T-helper 22 cell (primary cell): ENCODE results near the gene PAGR1.
"Not testable (repeated sequence)": the region's sequence is repeated elsewhere in the genome, so short reads cannot be mapped to it uniquely, and the experiment has no call there.

Source experiments
- DNase-seq: peaks from one replicate; pipeline ENCODE4 v3.0.0-alpha.2; 2020; ENCODE audit warnings: low read depth

Gene PAGR1

DNA sequence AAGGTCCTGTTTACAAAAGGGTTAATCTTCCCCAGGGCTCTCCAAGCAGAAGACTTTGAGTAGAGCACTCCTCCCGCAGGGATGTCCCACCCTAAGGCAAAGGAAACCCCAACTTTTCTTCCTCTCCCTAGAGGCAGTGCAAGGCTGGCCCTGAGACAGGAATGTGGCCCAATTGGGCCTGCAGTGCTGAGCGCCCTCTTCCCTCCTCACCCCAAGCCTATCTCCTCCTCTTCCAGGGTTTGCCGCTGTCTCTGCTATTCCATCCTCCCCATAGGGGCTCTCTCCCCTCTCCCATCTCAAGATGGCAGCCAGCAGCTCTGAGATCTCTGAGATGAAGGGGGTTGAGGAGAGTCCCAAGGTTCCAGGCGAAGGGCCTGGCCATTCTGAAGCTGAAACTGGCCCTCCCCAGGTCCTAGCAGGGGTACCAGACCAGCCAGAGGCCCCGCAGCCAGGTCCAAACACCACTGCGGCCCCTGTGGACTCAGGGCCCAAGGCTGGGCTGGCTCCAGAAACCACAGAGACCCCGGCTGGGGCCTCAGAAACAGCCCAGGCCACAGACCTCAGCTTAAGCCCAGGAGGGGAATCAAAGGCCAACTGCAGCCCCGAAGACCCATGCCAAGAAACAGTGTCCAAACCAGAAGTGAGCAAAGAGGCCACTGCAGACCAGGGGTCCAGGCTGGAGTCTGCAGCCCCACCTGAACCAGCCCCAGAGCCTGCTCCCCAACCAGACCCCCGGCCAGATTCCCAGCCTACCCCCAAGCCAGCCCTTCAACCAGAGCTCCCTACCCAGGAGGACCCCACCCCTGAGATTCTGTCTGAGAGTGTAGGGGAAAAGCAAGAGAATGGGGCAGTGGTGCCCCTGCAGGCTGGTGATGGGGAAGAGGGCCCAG is 3.0 kb upstream of the PAGR1 start:
- DNase-seq: no peak

DNA sequence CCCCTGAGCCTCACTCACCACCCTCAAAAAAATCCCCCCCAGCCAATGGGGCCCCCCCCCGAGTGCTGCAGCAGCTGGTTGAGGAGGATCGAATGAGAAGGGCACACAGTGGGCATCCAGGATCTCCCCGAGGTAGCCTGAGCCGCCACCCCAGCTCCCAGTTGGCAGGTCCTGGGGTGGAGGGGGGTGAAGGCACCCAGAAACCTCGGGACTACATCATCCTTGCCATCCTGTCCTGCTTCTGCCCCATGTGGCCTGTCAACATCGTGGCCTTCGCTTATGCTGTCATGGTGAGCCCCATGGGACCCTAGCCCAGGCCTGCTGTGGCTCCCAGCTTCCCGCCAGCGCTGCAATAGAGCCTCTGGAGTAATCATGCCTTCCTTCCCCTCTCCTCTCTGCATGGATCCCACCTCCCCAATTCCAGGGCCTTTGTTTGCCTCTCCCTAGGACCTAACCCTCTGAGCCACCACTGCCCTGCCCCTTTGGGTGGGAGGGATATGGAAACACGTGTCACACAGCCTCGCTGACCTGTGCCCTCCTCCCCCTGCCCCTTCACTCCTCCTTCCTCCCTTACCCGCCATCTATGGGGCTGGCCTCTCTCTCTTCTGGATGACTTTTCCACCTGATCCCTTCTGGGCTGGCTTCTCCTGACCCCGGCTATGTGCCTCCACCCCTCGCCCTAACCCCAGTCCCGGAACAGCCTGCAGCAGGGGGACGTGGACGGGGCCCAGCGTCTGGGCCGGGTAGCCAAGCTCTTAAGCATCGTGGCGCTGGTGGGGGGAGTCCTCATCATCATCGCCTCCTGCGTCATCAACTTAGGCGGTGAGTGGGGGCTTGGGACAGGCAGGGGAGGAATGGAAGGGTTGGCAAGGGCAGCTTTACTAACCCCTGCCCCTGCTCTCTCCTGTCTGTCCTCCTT is 2.0 kb upstream of the PAGR1 start:
- no peak for DNase-seq

DNA sequence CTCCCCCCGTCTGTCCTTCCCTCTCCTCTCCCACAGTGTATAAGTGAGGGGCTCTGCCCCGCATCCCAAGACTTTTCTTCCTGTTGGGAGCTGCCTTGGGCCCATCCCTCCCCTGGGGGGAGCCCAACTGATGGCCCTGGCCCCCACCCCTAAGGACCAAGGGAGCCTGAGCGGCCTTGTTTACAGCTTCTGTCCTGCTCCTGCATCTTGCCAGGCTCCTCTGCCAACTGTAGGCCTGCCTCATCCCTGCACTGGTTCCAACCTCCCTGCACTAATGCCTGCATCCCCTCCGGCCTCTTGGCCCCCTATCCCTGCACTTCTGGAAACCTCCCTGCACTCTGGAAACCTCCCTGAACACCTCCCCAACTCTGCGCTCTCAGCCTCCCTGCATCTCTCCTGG is 1.4 kb upstream of the PAGR1 start:
- no peak for DNase-seq

DNA sequence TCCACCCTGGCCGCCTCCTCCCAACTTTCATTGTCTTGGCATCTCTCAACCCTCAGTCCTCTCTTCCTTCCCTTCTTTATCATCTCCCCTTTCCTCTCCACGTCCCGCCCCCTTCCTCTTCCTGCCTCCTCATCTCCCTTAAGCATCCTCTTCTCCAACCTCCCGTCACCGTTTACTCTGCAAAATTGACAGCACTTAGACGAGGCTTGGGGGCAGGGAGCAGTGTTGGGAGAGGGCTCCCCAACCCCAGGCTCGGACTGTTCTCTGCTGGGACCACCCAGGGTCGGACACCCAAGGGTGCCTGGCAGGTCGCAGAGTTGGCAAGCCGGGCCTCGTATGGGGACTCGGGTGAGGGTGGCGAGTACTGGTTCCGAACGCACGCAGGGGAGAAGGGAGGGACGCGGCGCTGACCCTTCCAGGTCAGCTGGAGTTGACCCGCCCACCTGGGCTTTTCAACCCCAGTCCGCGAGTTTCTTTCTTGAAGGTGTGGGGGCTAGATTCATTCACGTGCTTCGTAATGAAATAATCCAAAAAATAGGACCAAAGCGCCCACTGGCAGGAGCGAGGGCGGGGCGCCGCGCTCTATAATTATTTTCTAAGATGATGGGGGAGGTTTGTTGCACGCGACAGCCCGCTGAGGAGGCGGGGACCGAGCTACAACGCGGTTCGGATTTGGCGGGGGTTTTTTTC is 775 bp upstream of the PAGR1 start:
- no peak for DNase-seq

DNA sequence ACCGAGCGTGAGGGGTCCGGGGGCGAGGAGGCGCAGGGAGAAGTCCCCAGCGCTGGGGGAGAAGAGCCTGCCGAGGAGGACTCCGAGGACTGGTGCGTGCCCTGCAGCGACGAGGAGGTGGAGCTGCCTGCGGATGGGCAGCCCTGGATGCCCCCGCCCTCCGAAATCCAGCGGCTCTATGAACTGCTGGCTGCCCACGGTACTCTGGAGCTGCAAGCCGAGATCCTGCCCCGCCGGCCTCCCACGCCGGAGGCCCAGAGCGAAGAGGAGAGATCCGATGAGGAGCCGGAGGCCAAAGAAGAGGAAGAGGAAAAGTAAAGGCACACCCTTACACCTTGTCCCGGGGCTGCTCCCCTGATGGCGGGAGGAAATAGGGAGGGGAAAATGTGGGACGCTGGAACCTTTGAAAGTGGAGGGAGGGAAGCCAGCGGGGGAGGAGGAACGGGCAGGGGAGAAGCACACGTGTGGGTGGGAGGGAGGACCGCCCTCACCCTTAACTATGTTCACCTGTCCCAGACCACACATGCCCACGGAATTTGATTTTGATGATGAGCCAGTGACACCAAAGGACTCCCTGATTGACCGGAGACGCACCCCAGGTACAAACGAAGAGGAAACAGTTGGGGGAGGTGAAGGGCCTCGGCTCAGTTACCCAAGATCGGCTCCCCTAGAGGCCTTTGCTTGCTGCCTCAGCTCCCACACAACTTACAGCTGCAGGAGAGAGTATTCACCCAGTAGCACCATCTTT is 916 bp downstream of the PAGR1 start:
- peak; percentile 29 for DNase-seq

DNA sequence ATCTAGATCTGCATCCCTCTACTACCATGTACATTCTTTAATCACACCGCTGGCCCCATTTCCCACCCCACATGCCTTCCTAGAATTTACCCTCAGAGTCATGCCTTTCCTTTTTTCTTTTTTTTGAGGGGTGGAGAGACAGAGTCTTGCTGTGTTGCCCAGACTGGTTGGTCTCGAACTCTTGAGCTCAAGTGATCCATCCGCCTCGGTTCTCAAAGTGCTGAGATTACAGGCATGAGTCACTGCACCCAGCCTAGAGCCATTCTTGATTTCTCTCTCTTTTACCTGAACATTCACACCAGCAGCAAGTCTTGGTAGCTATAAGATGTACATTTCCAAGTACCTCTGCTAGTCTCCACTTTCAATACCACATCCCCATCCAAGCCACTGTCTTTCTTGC is 2.1 kb downstream of the PAGR1 start:
- no peak for DNase-seq

DNA sequence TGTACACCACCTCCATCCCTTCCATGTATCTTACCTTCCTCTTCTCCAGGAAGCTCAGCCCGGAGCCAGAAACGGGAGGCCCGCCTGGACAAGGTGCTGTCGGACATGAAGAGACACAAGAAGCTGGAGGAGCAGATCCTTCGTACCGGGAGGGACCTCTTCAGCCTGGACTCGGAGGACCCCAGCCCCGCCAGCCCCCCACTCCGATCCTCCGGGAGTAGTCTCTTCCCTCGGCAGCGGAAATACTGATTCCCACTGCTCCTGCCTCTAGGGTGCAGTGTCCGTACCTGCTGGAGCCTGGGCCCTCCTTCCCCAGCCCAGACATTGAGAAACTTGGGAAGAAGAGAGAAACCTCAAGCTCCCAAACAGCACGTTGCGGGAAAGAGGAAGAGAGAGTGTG is 3.6 kb downstream of the PAGR1 start:
- no peak for DNase-seq

DNA sequence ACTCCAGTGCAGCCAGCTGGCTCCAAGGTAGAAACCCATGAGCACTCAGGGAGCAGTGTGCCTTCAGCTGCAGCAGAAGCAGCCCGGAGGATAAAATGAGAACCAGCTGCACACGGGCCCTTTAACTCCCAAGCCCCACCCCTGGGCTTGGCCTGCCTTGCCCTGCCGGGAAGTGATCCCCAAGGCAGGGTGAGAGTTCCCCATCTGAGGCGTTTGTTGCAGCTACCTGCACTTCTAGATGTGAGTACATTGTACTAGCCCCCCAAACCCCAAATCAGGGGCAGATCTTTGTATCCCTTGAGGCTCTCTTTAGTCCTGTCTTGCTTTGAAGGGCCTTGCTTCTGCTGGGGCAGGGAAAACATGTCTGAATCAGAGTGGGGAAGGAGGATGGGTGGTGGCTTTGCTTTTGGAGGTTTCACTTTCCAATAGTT is 4.3 kb downstream of the PAGR1 start, which contains the start of gene MVP:
Gene MVP, plus strand, starts transcription at position 192 of the 431 bp plus-strand sequence. CDS start 10,088 bp downstream, outside the sequence.
- no peak for DNase-seq

DNA sequence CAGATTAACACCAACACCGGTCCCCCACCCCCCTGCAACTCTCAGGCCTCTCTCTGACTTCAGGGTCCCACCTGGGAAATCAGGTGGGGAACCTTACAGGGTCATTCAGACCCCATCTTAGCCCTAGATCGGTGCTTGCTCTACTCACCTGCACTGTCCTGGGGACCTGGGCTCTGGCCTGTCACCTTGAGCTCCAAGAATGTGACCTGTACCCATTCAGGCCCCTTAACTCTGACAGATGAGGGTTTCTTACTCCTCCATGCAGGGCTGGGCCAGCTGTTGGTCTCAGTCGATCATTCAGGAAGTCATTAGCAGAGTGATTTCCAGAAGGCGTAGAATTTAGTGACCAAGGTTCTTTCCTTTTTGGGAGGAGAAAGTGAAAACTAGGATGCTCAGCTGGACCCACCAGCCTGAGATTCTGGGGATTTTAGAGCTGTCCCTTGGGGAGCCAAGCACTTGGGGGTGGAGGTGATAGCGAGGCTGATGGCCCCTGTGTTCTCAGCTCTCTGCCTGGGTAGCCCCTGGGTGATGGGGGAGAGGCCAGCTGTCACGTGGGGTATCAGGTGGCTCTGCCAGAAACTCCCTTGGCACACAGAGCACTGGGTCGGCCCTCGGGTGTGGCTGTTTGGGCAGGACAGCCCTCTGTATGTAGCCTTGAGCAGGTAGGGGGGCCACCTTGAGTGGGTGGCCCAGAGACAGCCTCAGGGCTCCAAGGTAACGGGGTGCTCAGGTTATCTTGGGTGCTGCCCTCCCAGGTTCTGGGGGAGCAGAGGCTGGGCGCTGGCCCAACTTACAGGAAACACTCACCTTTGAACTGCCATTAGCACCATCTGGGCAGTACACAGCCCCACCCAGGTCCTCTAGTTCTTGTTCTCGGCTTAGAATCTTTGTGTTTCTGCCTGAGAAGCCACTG is 5.0 kb downstream of the PAGR1 start:
- peak; percentile 40 for DNase-seq

DNA sequence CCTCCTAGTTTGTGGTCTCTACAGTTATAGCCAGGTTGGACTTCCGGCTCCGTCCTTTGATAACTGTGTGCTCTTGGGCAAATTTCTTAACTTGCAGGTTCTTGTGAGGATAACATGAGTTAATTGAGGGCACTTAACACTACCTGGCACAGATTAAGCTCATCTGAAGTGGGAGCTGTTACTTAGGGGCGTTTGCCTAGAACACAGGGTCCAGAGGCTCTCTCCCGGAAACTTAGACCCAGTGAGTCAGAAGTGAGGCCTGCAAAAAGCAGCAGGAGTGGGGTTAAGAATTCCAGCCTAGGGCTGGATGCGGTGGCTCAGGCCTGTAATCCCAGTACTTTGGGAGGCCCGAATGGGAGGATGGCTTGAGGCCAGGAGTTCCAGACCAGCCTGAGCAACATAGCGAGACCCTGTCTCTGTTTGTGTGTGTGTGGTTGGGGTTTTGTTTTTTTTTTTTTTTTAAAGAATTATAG is 5.7 kb downstream of the PAGR1 start:
- DNase-seq: no peak

DNA sequence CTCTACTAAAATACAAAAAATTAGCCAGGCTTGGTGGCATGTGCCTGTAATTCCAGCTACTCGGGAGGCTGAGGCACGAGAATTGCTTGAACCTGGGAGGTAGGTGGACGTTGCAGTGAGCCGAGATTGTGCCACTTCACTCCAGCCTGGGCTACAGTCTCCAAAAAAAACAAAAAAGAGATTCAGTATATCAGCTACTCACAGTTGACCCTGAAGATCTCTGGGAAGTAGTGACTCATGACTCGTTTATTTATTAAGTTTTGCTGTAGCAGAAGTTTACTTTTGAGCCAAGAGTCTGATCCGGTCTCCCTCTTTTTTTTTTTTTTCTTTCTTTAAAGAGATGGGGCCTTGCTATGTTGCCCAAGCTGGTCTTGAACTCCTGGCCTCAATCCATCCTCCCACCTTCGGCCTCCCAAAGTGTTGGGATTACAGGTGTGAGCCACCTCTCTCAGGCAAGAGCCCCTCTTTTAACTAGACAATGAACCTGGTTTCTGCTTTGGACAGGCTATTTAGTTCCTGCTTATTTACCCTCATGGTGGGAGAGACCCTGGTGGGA is 8.7 kb downstream of the PAGR1 start:
- DNase-seq: no peak

DNA sequence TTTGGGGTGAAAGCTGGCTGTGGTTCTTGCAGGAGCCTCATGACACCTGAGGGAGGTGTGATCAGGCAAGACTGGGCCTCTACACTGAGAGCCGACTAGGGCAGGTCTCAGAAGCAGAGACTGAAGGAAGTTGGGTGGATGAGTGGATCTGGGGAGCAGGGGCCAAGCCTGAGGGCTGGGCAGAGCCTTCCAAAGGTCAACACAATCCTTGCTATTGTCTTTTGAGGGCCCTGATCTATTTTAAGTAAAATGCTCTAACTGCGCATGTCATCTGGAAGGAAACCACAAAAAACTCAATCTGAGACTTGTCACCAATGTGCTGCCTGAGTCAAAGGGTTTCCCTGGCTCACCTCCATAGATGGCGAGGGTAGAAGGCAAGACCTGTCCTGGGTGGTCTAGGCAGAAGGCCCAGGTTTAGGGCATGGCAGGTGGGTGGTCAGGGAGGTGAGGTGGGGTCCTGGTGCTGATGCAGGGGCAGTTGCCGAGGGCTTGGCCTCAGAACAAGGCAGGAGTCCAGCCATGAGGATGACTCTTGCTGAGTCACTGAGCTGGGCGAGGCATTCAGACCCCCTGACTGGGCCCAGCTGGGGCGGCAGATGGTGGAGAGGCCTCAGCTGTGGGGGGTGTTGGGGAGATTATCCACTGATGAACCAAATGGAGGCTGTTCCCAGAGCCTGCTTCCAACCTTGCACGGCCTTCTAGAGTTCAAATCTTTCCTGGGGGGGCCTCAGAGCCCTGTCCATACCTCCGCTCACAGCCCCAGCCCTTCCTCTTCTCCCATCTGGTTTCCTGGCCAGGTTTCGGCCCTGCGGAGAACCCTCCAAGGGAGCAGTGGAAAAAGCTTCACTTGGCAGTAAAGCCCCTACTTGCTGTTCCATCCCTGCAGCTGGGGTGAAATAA is 9.4 kb downstream of the PAGR1 start:
- DNase-seq: no peak

DNA sequence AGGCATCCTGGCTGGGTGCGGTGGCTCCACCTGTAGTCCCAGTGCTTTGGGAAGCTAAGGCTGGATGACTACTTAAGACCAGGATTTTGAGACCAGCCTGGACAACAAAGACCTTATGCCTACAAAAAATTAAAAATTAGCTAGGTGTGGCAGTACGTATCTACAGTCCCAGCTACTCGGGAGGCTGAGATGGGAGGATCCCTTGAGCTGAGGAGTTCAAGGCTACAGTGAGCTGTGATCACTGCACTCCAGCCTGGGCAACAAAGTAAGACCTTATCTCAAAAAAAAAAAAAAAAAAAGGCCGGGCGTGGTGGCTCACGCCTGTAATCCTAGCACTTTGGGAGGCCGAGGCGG is 10.4 kb downstream of the PAGR1 start:
- DNase-seq: no peak

DNA sequence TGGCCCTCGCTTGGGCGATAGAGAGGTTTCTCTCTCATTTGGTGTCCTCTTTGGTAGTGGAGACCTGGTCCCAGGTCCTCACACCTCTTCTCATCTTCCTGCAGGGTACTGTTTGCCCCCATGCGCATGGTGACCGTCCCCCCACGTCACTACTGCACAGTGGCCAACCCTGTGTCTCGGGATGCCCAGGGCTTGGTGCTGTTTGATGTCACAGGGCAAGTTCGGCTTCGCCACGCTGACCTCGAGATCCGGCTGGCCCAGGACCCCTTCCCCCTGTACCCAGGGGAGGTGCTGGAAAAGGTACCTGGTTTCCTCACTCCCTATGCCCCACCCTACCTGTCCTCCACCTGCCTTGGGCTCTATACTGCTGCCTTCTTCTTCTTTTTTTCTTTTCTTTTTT is 14.8 kb downstream of the PAGR1 start:
- no peak for DNase-seq

DNA sequence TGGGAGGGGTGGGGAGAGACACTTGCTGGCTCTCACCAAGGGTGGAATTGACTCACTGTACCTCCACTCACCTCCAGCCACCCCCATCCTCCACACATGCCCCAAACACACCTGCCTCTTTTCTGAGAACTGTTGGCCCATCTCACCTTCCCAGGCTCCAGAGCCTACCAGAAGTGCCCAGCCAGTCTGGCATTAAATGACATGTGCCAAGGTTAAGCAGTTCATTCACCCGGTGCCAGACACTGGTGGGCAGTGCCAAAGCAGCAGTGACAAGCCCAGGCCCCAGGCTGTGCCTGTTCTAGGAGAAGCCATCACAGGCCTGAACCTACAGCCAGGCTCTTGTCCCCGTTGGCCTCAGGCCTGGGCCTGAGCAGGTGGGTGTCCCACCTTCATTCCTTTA is 15.5 kb downstream of the PAGR1 start:
- no peak for DNase-seq

DNA sequence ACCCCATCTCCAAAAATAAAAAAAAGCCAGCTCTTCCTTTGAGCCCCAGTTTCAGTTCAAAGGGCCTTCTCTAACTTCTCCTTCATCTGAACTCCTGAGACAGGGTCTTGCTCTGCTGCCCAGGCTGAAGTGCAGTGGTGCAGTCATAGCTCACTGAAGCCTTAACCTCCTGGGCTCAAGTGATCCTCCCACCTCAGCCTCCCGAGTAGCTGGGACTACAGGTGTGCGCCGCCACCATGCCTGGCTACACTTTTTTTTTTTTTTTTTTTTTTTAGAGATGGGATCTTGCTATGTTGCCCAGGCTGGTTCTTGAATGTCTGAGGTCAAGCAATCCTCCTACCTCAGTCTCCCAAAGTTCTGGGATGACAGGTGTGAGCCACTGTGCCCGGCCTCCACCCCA is 17.3 kb downstream of the PAGR1 start:
- not testable (repeated sequence) for DNase-seq

DNA sequence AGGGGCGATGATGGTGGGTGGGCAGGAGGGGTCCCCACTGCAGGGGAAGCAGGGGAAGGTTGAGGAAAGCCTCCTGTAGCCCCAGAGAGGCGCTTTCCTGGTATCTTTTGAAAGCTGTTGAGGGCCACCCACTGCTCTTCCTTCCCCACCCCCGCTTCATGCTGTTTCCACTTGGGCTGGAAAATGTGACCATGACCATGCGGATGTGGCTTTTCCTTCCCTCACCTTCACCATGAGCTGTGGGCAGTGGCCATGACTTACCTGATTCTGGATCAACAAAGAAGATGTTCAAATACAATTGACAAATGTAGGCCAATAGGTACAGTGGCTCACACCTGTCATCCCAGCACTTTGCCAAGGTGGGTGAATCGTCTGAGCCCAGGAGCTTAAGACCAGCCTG is 18.1 kb downstream of the PAGR1 start:
- DNase-seq: no peak

DNA sequence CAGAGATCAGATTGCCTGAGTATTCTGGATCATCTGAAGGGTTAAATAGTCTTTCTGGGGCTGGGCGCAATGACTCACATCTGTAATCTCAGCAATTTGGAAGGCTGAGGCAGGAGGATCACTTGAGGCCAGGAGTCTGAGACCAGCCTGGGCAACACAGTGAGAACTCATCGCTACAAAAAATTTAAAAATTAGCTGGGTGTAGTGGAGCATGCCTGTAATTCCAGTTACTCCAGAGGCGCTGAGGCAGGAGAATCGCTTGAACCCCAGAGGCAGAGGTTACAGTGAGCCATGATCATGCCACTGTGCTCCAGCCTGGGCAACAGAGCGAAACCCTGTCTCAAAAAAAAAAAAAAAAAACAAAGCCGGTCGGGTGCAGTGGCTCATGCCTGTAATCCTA is 20.0 kb downstream of the PAGR1 start:
- no peak for DNase-seq

DNA sequence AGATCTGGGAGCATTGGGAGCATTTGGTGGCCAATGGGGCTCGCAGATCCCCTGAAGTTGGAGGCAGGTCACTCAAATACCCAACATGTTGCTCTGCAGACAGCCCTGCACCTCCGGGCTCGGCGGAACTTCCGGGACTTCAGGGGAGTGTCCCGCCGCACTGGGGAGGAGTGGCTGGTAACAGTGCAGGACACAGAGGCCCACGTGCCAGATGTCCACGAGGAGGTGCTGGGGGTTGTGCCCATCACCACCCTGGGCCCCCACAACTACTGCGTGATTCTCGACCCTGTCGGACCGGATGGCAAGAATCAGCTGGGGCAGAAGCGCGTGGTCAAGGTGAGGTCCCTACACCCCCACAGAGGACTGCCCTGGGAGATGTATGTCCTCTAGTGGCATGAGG is 20.7 kb downstream of the PAGR1 start:
- DNase-seq: no peak
